Epidermal melanocyte (primary cell): ENCODE data around the gene SLC2A11.
A peak's percentile ranks its signal among the peaks of the same experiment; 100 is the strongest.
"Not testable (repeated sequence)": the region's sequence is repeated elsewhere in the genome, so short reads cannot be mapped to it uniquely, and the experiment has no call there.

Experiments used
- DNase-seq: peaks from one replicate; pipeline ENCODE4 v3.0.0; 2011; ENCODE audit warnings: low spot score; ENCODE audit not compliant: insufficient read length

The SLC2A11 gene

DNA sequence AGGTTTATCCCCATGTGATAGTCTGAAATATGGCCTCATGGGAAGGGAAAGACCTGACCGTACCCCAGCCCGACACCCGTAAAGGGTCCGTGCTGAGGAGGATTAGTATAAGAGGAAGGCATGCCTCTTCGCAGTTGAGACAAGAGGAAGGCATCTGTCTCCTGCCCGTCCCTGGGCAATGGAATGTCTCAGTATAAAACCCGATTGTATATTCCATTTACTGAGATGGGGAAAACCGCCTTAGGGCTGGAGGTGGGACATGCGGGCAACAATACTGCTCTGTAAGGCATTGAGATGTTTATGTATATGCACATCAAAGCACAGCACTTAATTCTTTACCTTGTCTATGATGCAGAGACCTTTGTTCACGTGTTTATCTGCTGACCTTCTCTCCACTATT is 49.7 kb downstream of the SLC2A11 start:
- not testable (repeated sequence) for DNase-seq

DNA sequence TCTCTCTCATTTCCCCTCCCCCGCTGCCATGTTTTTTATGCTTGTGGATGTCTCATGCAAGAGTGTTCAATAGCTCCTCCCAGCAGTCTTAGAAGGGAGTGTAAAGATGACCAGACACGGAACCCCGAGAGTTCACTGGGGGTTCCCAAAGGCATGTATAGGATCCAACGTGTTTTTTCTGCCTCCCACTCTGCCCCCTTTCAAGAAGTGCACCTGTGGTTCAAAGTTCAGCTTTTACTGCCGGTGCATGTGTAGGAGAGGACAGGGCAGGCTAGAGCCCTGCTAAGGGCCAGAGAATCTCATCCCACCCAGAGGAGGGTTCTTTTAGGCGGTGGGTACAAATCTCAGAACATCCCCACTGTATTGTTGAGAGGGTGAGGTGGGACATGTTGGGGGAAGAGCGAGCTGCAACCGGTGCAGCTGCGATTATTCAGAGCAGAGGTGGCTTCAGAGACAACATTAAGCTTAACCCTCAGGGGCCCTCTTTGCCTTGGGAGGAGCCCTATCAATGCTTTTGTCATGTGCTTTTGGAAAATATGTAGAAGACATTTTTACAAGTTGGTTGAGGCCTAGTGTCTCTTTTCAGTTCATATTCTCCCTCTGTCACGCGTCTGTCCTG is 51.0 kb downstream of the SLC2A11 start:
- DNase-seq: no peak

DNA sequence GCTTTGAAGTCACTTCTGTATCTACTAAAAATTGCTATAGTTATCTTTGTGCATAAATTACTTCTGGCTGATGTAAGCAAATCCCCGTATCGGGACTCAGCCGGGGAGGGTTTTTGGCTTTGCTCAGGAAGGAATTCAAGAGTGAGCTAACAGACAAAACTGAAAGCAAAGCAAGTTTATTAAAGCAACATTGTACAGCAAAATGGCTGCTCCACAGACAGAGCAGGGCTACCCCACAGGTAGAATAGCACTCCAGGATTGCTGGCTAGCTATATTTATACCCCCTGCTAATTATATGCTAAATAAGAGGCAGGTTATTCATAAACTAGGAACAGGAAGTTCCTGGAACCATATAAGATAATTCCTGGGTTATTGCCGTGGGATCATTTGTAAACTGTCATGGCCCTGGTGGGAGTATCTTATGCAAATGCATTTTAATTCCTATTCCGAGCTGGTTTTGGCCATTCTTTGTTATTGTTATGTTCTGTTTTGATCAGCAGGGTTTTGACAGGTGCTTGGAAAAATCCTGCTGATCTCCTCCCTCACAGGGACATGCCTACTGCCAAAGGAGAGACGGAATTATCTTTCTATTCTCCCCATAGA is 51.7 kb downstream of the SLC2A11 start:
- DNase-seq: no peak

DNA sequence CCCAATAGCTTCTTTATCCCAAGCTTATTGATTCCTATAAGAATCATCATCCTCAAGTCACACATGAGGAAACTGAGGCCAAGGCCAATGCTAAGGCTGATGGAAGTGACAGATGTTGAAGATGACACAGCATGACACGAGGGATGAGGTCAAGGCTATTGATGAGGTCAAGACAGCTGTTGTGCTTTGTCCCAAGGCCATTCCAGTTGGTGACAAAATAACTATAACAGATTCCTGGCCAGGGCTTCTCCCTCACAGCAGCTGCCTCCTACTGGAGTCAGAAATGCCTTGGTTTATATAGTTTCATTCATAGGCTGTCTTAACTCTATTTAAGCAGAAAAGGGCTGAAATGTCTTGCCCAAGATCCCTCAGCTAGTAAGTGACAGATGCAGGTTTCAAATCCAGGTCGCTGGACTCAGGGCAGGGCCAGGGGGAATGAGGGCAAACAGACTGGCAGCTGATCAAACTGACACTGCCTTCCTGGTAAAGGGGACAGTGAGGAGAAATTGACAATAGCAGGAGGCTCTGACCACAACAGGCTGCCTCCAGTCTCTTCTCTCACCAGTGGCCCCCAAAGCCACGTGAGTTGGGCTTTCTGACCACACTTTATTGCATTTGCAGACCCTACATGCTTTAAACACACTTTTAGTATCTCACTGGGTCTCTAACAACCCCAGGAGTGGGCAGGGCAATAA is 53.0 kb downstream of the SLC2A11 start:
- no peak for DNase-seq

DNA sequence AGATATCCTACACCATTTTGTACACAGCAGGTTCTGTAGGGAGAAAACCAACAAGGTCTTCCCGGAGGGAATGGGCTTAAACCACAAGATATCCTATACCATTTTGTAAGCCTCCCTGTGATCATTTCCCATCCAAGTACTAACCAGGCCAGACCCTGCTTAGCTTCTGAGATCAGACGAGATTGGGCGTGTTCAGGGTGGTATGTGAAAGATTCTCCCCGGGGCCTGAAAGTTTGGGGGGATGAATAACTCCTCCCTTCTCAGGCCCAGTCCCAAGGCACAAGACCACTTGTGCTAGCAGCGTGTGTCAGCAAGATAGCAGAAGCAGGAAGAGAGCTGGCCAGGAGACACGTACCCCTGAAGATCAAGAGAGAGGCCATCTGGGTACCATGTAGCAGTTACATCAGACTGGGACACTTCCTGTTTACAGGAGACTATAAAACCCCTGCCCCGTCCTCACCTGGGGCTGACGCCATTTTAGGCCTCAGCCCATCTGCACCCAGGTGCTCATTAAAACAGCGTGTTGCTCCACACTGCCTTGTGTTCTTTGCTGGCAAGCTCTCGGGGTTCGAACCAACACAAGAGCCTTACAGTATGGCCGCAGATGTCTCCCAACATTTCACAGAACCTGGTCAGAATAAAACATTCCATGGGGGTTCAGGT is 53.8 kb downstream of the SLC2A11 start:
- no peak for DNase-seq

DNA sequence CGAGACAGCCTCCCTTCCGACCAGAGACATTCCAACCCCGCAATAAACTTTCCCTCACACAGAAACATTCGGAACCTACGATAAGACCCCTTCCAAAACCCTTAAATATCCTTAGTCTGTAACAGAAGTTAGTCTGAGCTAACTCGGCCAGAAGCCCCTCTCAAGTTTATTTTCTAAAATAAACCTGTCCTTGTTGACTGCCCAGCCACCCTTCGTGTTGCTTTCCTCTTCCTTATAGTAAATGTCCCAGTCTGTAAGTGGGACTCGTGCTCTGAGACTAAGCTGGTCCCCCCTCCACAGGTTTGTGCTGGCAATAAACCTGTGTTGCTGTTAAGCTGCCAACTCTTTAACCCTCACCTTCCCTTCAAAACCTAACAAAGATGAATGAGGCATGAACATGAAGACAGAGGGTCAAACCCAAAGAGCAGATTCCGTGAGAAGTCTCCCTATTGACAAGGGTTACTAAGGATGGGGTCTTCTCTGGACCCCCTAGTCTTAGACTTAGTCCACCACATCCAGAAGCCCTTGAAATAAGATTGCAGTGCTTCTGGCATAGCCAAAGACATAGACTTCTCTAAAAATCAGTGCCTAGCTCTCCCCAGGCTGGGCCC is 54.7 kb downstream of the SLC2A11 start:
- DNase-seq: no peak

DNA sequence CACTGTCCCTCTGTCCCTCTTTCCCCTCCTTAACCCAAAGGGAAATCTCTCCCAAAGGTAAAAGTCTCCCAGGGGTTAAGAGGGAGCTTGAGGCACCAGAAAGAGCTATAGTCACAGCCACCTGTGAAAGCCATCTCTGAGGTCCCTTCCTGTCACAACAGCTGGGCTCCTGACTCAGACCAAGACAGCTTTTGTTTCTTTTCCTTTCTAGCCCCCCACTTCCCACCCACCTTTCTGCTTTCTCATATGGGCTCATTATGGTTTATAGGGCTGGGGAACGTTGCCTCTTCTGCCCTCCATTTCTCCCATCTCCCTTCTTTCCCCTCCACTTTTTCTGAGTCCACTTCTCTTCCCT is 55.6 kb downstream of the SLC2A11 start:
- no peak for DNase-seq

DNA sequence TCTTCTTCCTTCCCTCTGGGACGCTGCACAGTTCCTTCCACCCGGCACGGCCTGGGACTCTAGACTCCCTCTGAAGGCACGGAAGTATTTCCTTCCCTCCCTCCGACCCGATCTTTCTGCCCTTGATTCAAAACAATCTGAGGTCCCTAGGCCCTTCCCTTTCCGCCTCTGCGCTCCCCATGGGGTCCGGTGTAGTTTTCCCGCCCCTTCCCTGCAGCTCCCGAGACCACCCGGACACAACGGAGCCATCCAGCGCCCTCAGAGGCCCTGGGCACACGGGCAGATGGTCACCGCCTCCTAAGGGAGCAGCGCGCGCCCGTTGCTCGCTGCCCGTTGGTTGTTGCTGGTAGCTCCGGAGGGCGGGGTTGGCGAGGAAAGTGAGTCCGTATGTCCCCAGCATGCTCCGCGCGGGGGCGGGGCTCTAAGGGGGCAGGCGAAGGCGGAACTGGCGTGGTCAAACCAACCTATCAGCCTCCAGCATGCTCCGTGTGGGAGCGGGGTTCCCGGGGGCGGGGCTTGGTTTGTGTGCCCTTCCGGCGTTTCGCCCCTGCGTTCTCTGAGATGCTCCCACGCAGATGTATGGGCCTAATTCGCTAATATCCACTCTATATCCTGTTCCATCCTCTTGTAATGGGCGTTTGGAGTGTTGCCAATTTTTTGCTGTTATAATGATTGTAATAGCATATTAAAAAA is 56.1 kb downstream of the SLC2A11 start:
- DNase-seq: peak; percentile 99

DNA sequence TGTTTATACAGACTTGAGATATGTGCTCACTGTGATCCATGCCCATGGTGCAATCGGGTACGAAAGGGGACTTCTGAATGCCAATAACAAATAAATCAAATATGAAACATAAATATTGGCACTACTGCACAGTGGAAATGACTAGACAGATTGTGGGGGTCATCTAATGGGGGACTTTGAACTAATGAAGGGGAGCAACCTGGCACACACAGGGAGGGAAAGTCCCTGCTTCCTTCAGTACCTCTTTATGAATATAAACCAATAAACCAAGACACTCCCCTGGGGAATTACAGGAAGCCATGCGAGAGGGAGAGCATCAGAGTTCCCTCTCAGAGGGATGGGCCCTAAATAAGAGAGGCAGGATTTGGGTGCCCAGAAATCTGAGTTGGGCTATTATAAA is 57.6 kb downstream of the SLC2A11 start:
- no peak for DNase-seq

DNA sequence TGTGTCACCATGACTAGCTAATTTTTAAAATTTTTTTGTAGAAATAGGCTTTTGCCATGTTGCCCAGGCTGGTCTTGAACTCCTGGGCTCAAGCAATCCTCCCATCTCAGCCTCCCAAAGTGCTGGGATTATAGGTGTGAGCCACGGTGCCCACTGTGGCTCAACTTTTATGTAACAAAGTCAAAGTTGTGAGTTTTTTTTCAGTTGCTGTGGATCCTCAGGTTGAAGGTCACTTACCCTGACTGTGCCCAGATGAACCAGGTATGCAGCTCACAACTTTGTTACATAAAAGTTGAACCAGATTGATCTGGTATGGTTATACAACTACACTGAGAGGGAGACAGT is 62.6 kb downstream of the SLC2A11 start:
- not testable (repeated sequence) for DNase-seq

DNA sequence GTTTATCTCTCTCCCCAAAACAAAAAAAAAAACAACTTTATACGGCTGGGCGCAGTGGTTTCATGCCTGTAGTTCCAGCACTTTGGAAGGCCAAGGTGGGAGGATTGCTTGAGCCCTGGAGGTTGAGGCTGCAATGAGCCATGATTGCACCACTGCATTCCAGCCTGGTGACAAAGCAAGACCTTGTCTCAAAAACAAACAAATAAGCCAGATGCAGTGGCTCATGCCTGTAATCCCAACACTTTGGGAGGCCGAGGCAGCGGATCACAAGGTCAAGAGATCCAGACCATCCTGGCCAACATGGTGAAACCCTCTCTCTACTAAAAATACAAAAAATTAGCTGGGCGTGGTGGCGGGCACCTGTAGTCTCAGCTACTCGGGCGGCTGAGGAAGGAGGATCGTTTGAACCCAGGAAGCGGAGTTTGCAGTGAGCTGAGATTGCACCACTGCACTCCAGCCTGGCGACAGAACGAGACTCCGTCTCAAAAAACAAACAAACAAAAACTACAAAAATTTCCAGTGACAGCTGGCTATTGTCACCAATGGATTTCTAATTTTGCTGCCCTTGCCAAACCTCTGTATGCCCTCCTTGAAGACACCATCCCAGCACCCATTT is 64.0 kb downstream of the SLC2A11 start:
- not testable (repeated sequence) for DNase-seq

DNA sequence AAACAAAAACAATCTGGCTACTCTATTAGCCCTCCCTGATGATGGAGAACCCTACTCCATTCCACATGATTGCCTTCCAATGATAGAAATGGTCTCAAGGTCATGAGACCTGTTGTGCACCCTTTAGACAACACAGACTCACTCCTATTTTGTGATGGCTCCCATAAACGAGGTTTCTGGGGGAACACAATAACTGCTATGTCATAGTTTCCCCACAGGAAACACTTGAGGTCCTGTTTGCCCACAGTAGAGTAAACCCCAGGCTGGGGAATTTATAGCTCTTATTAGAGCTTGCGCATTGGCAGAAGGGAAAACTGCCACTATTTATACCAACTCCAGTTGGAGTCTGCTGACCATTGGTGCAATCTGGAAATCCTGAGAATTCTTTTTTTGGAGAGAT is 65.2 kb downstream of the SLC2A11 start:
- no peak for DNase-seq

DNA sequence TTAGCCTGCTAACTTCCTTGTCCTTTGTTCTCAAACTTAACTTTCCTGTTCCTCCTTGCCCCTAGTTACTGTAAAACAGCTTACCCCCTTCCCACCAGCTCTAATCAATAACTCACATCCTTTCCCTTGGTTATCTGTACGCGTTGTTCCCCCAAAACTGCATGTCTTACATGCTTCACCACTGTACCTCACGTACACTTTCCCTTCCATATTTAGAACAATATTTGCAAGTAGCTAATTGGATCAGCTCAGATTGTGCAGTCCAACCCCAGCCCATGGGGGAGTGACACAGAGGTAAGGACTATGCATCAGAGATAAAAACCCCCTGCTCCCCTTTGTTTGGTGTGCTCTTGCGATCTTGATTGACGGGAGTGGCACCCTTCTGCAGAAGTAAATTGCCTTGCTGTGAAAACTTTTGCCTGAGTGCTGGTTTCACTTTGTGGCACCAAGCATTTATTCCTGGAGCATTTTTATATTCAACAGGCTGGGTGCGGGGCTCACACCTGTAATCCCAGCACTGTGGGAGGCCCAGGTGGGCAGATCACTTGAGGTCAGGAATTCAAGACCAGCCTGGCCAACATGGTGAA is 67.4 kb downstream of the SLC2A11 start:
- DNase-seq: no peak

DNA sequence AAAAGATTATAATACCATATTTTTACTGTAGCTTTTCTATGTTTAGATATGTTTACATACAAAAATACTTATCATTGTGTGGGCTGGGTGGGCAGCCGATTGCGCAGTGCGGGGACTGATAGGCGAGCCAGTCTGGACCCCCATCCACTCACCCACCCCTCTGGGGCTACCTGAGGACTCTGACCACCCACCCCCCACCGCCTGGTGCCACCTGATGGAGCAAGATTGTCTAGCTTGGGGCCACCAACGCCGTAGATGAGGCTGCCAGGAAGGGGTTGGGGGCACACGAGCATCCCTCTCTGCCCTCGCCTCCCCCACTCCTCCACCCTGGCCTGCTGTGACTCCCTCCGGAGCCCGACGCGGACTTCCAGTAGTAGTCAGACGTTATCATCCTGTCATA is 68.9 kb downstream of the SLC2A11 start:
- DNase-seq: no peak
